Measurements from ENCODE around the gene NAALADL2.
A peak's percentile ranks its signal among the peaks of the same experiment; 100 is the strongest.
"Not testable (repeated sequence)": the region's sequence is repeated elsewhere in the genome, so short reads cannot be mapped to it uniquely, and the experiment has no call there.

Gene NAALADL2

GRCh38 chr3:175098644-175099043 is 239.5 kb downstream of the NAALADL2 start:
- in situ Hi-C loops (cut with HindIII; ENCODE audit: low pct_ligation_motif_present, low pct_unique_long_range_greater_than_20kb, low sequenced_read_pairs) = no loop called here
- DNase-seq = no peak

- no peak for DNase-seq
- in situ Hi-C loops (cut with HindIII; ENCODE audit: low pct_ligation_motif_present, low pct_unique_long_range_greater_than_20kb, low sequenced_read_pairs) = no loop called here
Observed at GRCh38 chr3:175102161-175102560, 243.0 kb downstream of the NAALADL2 start.

- no peak for DNase-seq
- in situ Hi-C loops (cut with HindIII; ENCODE audit: low pct_ligation_motif_present, low pct_unique_long_range_greater_than_20kb, low sequenced_read_pairs) = no loop called here
Observed at GRCh38 chr3:175103298-175103697, 244.2 kb downstream of the NAALADL2 start.

GRCh38 chr3:175105066-175105465 is 245.9 kb downstream of the NAALADL2 start:
- DNase-seq = peak; percentile 7
- in situ Hi-C loops (cut with HindIII; ENCODE audit: low pct_ligation_motif_present, low pct_unique_long_range_greater_than_20kb, low sequenced_read_pairs) = no loop called here

- in situ Hi-C loops (cut with HindIII; ENCODE audit: low pct_ligation_motif_present, low pct_unique_long_range_greater_than_20kb, low sequenced_read_pairs) = no loop called here
- DNase-seq = no peak
Observed at GRCh38 chr3:175107231-175107630, 248.1 kb downstream of the NAALADL2 start.

- no peak for DNase-seq
- in situ Hi-C loops (cut with HindIII; ENCODE audit: low pct_ligation_motif_present, low pct_unique_long_range_greater_than_20kb, low sequenced_read_pairs) = no loop called here
Observed at GRCh38 chr3:175107995-175108394, 248.9 kb downstream of the NAALADL2 start.

GRCh38 chr3:175108613-175109151 is 249.5 kb downstream of the NAALADL2 start:
- DNase-seq = no peak
- in situ Hi-C loops (cut with HindIII; ENCODE audit: low pct_ligation_motif_present, low pct_unique_long_range_greater_than_20kb, low sequenced_read_pairs) = no loop called here

GRCh38 chr3:175111036-175111435 is 251.9 kb downstream of the NAALADL2 start:
- in situ Hi-C loops (cut with HindIII; ENCODE audit: low pct_ligation_motif_present, low pct_unique_long_range_greater_than_20kb, low sequenced_read_pairs) = no loop called here

GRCh38 chr3:175118382-175118941 is 259.3 kb downstream of the NAALADL2 start:
- DNase-seq = no peak
- in situ Hi-C loops (cut with HindIII; ENCODE audit: low pct_ligation_motif_present, low pct_unique_long_range_greater_than_20kb, low sequenced_read_pairs) = no loop called here

More at GRCh38 chr3:175111036-175111435, 251.9 kb downstream of the NAALADL2 start:
- no peak for DNase-seq

GRCh38 chr3:175121225-175121624 is 262.1 kb downstream of the NAALADL2 start:
- in situ Hi-C loops (cut with HindIII; ENCODE audit: low pct_ligation_motif_present, low pct_unique_long_range_greater_than_20kb, low sequenced_read_pairs) = no loop called here
- DNase-seq = no peak

- in situ Hi-C loops (cut with HindIII; ENCODE audit: low pct_ligation_motif_present, low pct_unique_long_range_greater_than_20kb, low sequenced_read_pairs) = no loop called here
- no peak for DNase-seq
Observed at GRCh38 chr3:175127075-175127662, 268.0 kb downstream of the NAALADL2 start.

- in situ Hi-C loops (cut with HindIII; ENCODE audit: low pct_ligation_motif_present, low pct_unique_long_range_greater_than_20kb, low sequenced_read_pairs) = no loop called here
- DNase-seq = no peak
Observed at GRCh38 chr3:175129126-175129525, 270.0 kb downstream of the NAALADL2 start.

- in situ Hi-C loops (cut with HindIII; ENCODE audit: low pct_ligation_motif_present, low pct_unique_long_range_greater_than_20kb, low sequenced_read_pairs) = no loop called here
- DNase-seq = no peak
Observed at GRCh38 chr3:175129571-175129970, 270.4 kb downstream of the NAALADL2 start.

GRCh38 chr3:175131866-175132265 is 272.7 kb downstream of the NAALADL2 start:
- in situ Hi-C loops (cut with HindIII; ENCODE audit: low pct_ligation_motif_present, low pct_unique_long_range_greater_than_20kb, low sequenced_read_pairs); DNase-seq: not testable (repeated sequence)

GRCh38 chr3:175132706-175133105 is 273.6 kb downstream of the NAALADL2 start:
- DNase-seq; in situ Hi-C loops (cut with HindIII; ENCODE audit: low pct_ligation_motif_present, low pct_unique_long_range_greater_than_20kb, low sequenced_read_pairs): not testable (repeated sequence)

GRCh38 chr3:175144368-175144767 is 285.2 kb downstream of the NAALADL2 start:
- no peak for DNase-seq
- in situ Hi-C loops (cut with HindIII; ENCODE audit: low pct_ligation_motif_present, low pct_unique_long_range_greater_than_20kb, low sequenced_read_pairs) = no loop called here

- peak; percentile 3 for DNase-seq
- in situ Hi-C loops (cut with HindIII; ENCODE audit: low pct_ligation_motif_present, low pct_unique_long_range_greater_than_20kb, low sequenced_read_pairs) = no loop called here
Observed at GRCh38 chr3:175146258-175146657, 287.1 kb downstream of the NAALADL2 start.

GRCh38 chr3:175149675-175150074 is 290.5 kb downstream of the NAALADL2 start:
- in situ Hi-C loops (cut with HindIII; ENCODE audit: low pct_ligation_motif_present, low pct_unique_long_range_greater_than_20kb, low sequenced_read_pairs) = no loop called here
- DNase-seq = no peak

GRCh38 chr3:175150812-175151401 is 291.8 kb downstream of the NAALADL2 start:
- in situ Hi-C loops (cut with HindIII; ENCODE audit: low pct_ligation_motif_present, low pct_unique_long_range_greater_than_20kb, low sequenced_read_pairs) = no loop called here
- no peak for DNase-seq

- in situ Hi-C loops (cut with HindIII; ENCODE audit: low pct_ligation_motif_present, low pct_unique_long_range_greater_than_20kb, low sequenced_read_pairs) = no loop called here
Observed at GRCh38 chr3:175153595-175153994, 294.5 kb downstream of the NAALADL2 start.

More at GRCh38 chr3:175153595-175153994, 294.5 kb downstream of the NAALADL2 start:
- no peak for DNase-seq

Measured in ACHN (cell line).